Liver (tissue), 9 donors: ENCODE measurements around the gene NBAS. TPM values are rescaled to one million over a fixed set of nuclear protein-coding genes. Genes with fewer than 3 reads are reported as not detected.

Source experiments
- DNase-seq: peaks from one replicate; pipeline ENCODE4 v3.0.0-alpha.2; 2017; ENCODE audit warnings: low spot score
- H3K27ac ChIP-seq, 2 donors: one replicate each; pipeline ENCODE4 v1.7.0; 2013; ENCODE audit warnings: inconsistent platforms in 2 of 2, low read length in 2 of 2, control low read depth in 1 of 2, low read depth in 1 of 2, mild to moderate bottlenecking in 1 of 2
- H3K27me3 ChIP-seq, 4 donors: one replicate each; pipeline versions ENCODE4 v1.6.1 to v1.7.0; 2013; ENCODE audit warnings: low read length in 3 of 4, inconsistent platforms in 1 of 4, mild to moderate bottlenecking in 1 of 4, moderate library complexity in 1 of 4; ENCODE audit not compliant: control insufficient read depth in 4 of 4, insufficient read depth in 4 of 4
- H3K36me3 ChIP-seq, 4 donors: one replicate each; pipeline versions ENCODE4 v1.6.1 to v1.7.0; 2013; ENCODE audit warnings: low read length in 3 of 4, mild to moderate bottlenecking in 3 of 4, low read depth in 1 of 4, moderate library complexity in 1 of 4; ENCODE audit not compliant: control insufficient read depth in 4 of 4, insufficient read depth in 3 of 4
- H3K4me1 ChIP-seq, 4 donors: one replicate each; pipeline versions ENCODE4 v1.6.1 to v1.7.0; 2013; ENCODE audit warnings: low read length in 3 of 4, mild to moderate bottlenecking in 3 of 4, moderate library complexity in 1 of 4; ENCODE audit not compliant: control insufficient read depth in 4 of 4, insufficient read depth in 4 of 4
- H3K4me3 ChIP-seq, 3 donors: one replicate each; pipeline versions ENCODE4 v1.6.1 to v1.7.0; 2013; ENCODE audit warnings: low read length in 3 of 3, control low read depth in 1 of 3, low read depth in 1 of 3, mild to moderate bottlenecking in 1 of 3
- H3K9ac ChIP-seq, 2 donors: one replicate each; pipeline ENCODE4 v1.7.0; 2013; ENCODE audit warnings: low read length in 2 of 2, mild to moderate bottlenecking in 2 of 2, moderate library complexity in 2 of 2, control low read depth in 1 of 2, low read depth in 1 of 2
- H3K9me3 ChIP-seq, 4 donors: one replicate each; pipeline versions ENCODE4 v1.6.1 to v1.7.0; 2013; ENCODE audit warnings: low read length in 3 of 4; ENCODE audit not compliant: control insufficient read depth in 4 of 4
- ATF3 ChIP-seq: IDR thresholded peaks from 2 replicates; pipeline ENCODE4 v1.6.1; 2016; ENCODE audit warnings: antibody characterized with exemption
- EGR1 ChIP-seq, 2 donors: IDR thresholded peaks; 2 replicates each; pipeline ENCODE4 v1.6.1; 2016 to 2018; ENCODE audit warnings: antibody characterized with exemption in 2 of 2, low read depth in 2 of 2
- FOXA1 ChIP-seq: IDR thresholded peaks from 2 replicates; pipeline ENCODE4 v1.6.1; 2016; ENCODE audit warnings: antibody characterized with exemption
- FOXA2 ChIP-seq: IDR thresholded peaks from 2 replicates; pipeline ENCODE4 v1.6.1; 2016; ENCODE audit warnings: antibody characterized with exemption
- GABPA ChIP-seq, 2 donors: IDR thresholded peaks in 1 of 2; conservative IDR thresholded peaks in 1 of 2; 2 replicates each; pipeline ENCODE4 v1.6.1; 2016; ENCODE audit warnings: antibody characterized with exemption in 2 of 2, mild to moderate bottlenecking in 1 of 2, moderate library complexity in 1 of 2
- HNF4A ChIP-seq, 2 donors: conservative IDR thresholded peaks; 2 replicates each; pipeline ENCODE4 v1.6.1; 2016; ENCODE audit warnings: antibody characterized with exemption in 2 of 2, mild to moderate bottlenecking in 2 of 2
- HNF4G ChIP-seq: IDR thresholded peaks from 2 replicates; pipeline ENCODE4 v1.6.1; 2016; ENCODE audit warnings: antibody characterized with exemption
- JUND ChIP-seq, 2 donors: IDR thresholded peaks; 2 replicates each; pipeline ENCODE4 v1.6.1; 2016; ENCODE audit warnings: antibody characterized with exemption in 2 of 2
- MAX ChIP-seq: IDR thresholded peaks from 2 replicates; pipeline ENCODE4 v1.6.1; 2016; ENCODE audit warnings: antibody characterized with exemption
- NR2F2 ChIP-seq: IDR thresholded peaks from 2 replicates; pipeline ENCODE4 v1.6.1; 2016; ENCODE audit warnings: antibody characterized with exemption
- RAD21 ChIP-seq, 2 donors: IDR thresholded peaks; 2 replicates each; pipeline ENCODE4 v1.6.1; 2016; ENCODE audit warnings: antibody characterized with exemption in 2 of 2, mild to moderate bottlenecking in 2 of 2
- REST ChIP-seq: IDR thresholded peaks from 2 replicates; pipeline ENCODE4 v1.6.1; 2016; ENCODE audit warnings: antibody characterized with exemption, mild to moderate bottlenecking
- RXRA ChIP-seq, 2 donors: IDR thresholded peaks; 2 replicates each; pipeline ENCODE4 v1.6.1; 2017 to 2018; ENCODE audit warnings: antibody characterized with exemption in 2 of 2, mild to moderate bottlenecking in 1 of 2
- SP1 ChIP-seq: IDR thresholded peaks from 2 replicates; pipeline ENCODE4 v1.6.1; 2018; ENCODE audit warnings: antibody characterized with exemption, mild to moderate bottlenecking
- TAF1 ChIP-seq: conservative IDR thresholded peaks from 2 replicates; pipeline ENCODE4 v1.6.1; 2016; ENCODE audit warnings: antibody characterized with exemption, mild to moderate bottlenecking
- YY1 ChIP-seq: IDR thresholded peaks from 2 replicates; pipeline ENCODE4 v1.6.1; 2016; ENCODE audit warnings: antibody characterized with exemption, mild to moderate bottlenecking
- ZBTB33 ChIP-seq: IDR thresholded peaks from 2 replicates; pipeline ENCODE4 v1.6.1; 2016; ENCODE audit warnings: antibody characterized with exemption
- whole genome bisulfite sequencing: extraction: QIAGEN DNeasy Blood & Tissue Kit; methylation state at CpG from one replicate; pipeline ENCODE4 v1.1.7; 2013; 5-methylcytosine and 5-hydroxymethylcytosine counted together
- polyA plus RNA-seq, 2 donors: library from polyadenylated mRNA; stranded (reverse) in 1 of 2; unstranded in 1 of 2; fragments of 200-250 nt in 1 of 2; fragments of >200 nt in 1 of 2; fragmentation: Nextera tagmentation in 1 of 2; extraction: Ambion mirVana in 1 of 2; gene quantifications; one replicate each; pipeline versions ENCODE4 v1.2.1 to v1.2.3, GENCODE V29; 2013 to 2015
- total RNA-seq, 2 donors: library from RNA; depleted of rRNA; stranded (reverse); fragments of >200 nt; gene quantifications; one replicate each; pipeline ENCODE4 v1.2.3, GENCODE V29; 2014
- TF ChIP-seq, protein P1 (sequence below): fragments of 150-350 bp; IDR thresholded peaks from 2 replicates; pipeline ENCODE4 v1.5.1; 2017; ENCODE audit warnings: improper control_type of control experiment, low read depth, low read length; ENCODE audit not compliant: missing input control
- donor health status: healthy.
- donor health status: healthy.
- donor health status: healthy.
- donor health status: healthy.
- donor health status: healthy.

The NBAS gene
- total and polyA plus RNA-seq, 4 donors = 10.5 to 40.0 (median 18.9) TPM

DNA sequence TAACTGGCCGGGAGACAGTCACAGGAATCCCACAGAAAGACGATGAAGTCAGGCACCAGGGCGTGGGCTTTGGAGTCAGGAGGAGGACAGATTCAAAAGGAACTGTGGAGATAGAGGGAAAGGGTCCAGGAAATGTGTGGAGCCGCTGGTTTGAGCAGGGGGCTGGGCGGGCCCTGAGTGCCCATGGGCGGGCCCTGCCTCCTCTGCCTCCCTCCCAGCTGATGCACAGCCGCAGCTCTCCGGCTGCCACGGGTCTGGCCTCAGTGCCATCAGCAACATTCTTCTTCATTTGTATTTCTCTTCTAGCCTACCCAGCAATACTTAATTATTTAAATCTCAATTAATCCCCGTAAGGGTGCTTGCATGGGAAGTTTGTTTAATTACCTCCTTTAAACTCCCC, 432.3 kb downstream of the NBAS start:
- Histone ChIP-seq H3K4me3 (no peak overlapping the region), H3K27ac (no peak overlapping the region), H3K4me1 (no peaks in the 10 kb centered on the region), H3K9me3 (no peaks in the 10 kb centered on the region), H3K27me3 (no peaks in the 10 kb centered on the region), H3K9ac (no peak overlapping the region), H3K36me3 (no peaks in the 10 kb centered on the region)
- no peak for DNase-seq
- no peak for TF ChIP-seq FOXA1
- TF ChIP-seq ATF3 = no peak
- TF ChIP-seq HNF4G = no peak
- TF ChIP-seq HNF4A (conservative IDR thresholded peaks at IDR 0.05) = no peak
- no peak for TF ChIP-seq GABPA (IDR thresholded peaks at IDR 0.05 in 1 of 2, conservative IDR thresholded peaks at IDR 0.05 in 1 of 2)
- no peak for TF ChIP-seq TAF1
- no peak for TF ChIP-seq REST
- no peak for TF ChIP-seq RXRA (IDR thresholded peaks at IDR 0.05)
- TF ChIP-seq YY1 = no peak
- no peak for TF ChIP-seq MAX
- no peak for TF ChIP-seq JUND (IDR thresholded peaks at IDR 0.05)
- no peak for TF ChIP-seq SP1
- no peak for TF ChIP-seq ZBTB33
- no peak for TF ChIP-seq NR2F2
- TF ChIP-seq EGR1 (IDR thresholded peaks at IDR 0.05; ENCODE audit: low read depth in 2 of 2) = no peak
- TF ChIP-seq, protein P1, sequence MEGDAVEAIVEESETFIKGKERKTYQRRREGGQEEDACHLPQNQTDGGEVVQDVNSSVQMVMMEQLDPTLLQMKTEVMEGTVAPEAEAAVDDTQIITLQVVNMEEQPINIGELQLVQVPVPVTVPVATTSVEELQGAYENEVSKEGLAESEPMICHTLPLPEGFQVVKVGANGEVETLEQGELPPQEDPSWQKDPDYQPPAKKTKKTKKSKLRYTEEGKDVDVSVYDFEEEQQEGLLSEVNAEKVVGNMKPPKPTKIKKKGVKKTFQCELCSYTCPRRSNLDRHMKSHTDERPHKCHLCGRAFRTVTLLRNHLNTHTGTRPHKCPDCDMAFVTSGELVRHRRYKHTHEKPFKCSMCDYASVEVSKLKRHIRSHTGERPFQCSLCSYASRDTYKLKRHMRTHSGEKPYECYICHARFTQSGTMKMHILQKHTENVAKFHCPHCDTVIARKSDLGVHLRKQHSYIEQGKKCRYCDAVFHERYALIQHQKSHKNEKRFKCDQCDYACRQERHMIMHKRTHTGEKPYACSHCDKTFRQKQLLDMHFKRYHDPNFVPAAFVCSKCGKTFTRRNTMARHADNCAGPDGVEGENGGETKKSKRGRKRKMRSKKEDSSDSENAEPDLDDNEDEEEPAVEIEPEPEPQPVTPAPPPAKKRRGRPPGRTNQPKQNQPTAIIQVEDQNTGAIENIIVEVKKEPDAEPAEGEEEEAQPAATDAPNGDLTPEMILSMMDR = no peak
- WGBS = 83% methylated on average over 10 of the region's 10 CpGs

- H3K27ac ChIP-seq = no peak overlapping the region
- no peak overlapping the region for H3K4me3 ChIP-seq
- WGBS = 87% methylated on average over 3 of the region's 3 CpGs
- H3K9ac ChIP-seq = no peak overlapping the region
- H3K9me3 ChIP-seq = no peaks in the 10 kb centered on the region
- DNase-seq = no peak
- TF ChIP-seq RAD21 (IDR thresholded peaks at IDR 0.05) (no peak), SP1 (no peak), ATF3 (no peak), RXRA (IDR thresholded peaks at IDR 0.05) (no peak), ZBTB33 (no peak), HNF4G (no peak), JUND (IDR thresholded peaks at IDR 0.05) (no peak), FOXA1 (no peak), FOXA2 (no peak), MAX (no peak), EGR1 (IDR thresholded peaks at IDR 0.05; ENCODE audit: low read depth in 2 of 2) (no peak), YY1 (no peak)
- H3K27me3 ChIP-seq = no peaks in the 10 kb centered on the region
- H3K4me1 ChIP-seq = no peaks in the 10 kb centered on the region
- no peaks in the 10 kb centered on the region for H3K36me3 ChIP-seq
Observed at GRCh38 chr2:15127876-15128275, 433.3 kb downstream of the NBAS start.
